SHP77 treated with DMSO at 0.1 percent for 48 hours (cell line): Measurements from ENCODE around the gene PLXNA4.
"Not testable (repeated sequence)": the region's sequence is repeated elsewhere in the genome, so short reads cannot be mapped to it uniquely, and the experiment has no call there.

ENCODE experiments used
- DNase-seq: peaks from one replicate; lab custom pipeline; 2025; lab: John Stamatoyannopoulos, UW

The PLXNA4 gene

DNA sequence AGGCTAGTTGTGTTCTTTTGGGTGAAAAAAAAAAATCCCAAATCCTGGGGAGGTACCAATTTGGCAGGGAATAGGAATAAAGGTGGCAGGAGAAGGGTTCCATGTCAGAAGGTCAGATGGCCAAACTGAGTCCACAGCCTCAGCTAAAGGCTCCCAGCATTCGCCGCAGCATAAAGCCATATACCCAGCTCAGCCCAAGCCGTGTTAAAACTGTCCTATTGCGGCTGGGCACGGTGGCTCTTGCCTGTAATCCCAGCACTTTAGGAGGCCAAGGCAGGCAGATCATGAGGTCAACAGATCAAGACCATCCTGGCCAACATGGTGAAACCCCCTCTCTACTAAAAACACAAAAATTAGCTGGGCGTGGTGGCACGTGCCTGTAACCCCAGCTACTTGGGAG, 410.6 kb downstream of the PLXNA4 start:
- not testable (repeated sequence) for DNase-seq

DNA sequence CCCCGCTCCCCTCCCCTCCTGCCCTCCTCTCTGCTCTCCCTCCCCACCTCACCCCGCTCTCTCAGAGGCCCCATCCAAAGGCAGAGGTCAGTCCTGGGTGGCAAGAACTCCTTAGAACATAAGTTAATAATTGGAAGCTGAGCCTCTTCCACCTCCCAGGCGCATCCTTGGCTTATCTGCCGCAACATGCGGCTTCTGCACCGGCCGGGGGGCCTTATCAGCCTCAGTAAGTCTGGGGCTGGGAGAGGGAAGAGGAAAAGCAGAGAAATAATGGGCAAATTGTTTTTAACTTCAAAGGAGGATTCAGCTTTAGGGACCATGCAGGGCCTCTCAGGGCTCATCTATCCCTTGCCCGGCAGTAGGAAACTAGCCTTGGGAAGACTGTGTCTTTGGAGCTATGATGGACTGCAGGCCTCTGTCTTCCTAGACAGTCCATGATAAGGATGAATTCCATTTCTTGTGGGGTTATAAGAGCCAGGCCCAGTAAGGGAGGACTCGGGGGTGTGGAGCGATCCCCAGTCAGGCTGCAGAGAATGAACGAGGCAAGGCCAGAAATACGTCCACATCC, 411.6 kb downstream of the PLXNA4 start:
- no peak for DNase-seq

DNA sequence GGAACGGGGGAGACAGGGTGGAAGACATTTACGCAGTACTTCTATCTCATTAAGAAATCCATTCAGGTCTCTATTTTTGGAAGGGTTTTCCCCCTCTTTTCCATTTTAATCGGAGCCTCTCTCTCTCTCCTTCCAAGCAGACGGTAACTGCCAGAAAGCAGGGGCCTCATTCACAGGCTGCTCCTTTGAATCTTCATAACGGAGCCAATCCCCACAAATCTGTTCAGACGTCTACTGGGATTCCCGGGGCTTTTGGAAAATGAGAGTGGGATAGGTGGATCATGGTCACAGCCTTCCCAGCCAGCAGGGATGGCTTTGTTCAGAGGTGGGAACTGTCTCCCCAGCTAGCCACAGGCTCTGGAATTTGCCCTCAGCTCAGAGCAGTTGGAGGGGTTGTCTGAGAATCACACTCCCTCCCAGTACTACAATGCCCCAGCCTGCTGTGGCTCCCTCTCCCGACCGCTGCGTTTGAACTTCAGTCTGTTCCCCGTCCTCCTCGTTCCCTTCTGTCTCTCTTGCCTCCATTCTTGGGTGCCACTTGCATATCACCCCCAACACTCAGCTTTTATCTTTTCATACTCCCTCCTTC, 413.6 kb downstream of the PLXNA4 start:
- no peak for DNase-seq

DNA sequence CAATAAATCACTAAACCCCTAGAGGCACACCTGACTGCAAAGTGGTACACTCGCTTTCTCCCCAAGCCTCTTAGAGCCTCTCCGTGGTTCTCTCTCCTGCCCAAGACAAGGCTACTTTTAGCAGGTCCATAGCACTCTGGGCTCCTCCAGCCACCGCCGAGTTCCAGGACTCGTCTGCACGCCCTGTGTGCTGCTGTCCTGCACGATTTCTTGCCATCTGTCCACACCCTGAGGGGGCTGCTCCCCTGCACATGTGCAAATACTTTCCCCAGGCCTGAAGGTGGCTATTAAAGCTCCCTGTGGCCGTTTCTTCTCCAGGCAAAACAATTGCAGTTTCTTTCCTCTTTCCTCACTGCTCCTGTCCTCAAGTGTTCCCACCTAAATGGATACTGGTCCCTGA, 414.3 kb downstream of the PLXNA4 start:
- DNase-seq: no peak

DNA sequence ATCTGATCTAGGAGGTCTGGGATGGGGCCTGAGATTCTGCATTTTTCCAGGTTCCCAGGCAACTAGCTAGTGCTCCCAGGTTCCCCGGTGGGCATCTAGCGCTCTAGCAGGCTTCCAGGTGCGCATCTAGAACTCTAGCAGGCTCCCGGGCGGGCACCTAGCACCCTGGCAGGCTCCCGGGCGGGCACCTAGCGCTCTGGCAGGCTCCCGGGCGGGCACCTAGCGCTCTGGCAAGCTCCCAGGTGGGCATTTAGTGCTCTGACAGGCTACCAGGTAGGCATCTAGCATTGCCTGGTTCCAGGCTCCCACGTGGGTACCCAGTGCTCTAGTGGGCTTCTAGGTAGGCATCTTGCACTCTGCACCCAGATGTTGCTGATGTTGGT, 414.7 kb downstream of the PLXNA4 start:
- DNase-seq: no peak

DNA sequence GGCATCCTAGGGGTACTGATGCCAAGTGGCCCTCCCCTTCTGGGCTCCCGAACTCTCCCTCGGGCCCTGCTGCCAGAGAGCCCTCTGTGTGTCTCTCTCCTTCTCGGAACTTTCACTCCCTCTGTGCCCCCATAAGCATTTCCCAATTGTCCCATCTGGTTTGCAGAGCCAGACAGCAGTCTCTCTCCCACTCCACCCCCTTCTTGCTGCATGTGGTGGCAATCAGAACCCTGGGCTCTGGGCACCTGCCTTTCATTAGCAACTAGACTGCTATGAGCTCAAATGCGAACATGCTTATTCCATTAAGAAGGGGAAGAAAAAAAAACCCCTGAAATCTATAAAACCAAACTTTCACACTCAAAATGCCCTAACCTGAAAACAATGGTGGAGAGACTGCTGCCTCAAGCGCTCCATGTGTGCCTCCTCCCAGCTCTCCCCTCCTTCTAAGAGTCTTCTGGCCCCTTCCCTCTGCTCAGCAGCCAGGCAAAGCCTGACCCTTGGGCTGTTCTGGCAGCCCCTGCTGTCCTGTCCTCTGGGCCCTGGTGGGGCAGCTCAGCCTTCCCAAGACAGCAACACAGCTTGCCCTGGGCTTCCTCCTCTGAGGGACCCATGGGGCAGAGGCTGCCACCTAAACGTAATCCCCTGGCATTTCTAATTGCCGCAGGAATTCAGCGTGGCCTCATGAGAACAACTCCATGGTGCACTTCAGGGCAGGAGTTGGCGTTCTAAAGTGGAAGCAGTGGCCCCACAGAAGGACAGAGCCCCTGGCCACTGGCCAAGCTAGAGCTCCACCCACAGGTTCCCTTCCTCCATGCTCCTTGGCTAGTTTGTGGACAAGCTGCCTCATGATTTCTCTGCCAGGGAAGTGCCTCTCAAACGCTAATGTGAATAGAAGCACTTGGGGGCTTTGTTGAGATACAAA, 415.4 kb downstream of the PLXNA4 start:
- no peak for DNase-seq

DNA sequence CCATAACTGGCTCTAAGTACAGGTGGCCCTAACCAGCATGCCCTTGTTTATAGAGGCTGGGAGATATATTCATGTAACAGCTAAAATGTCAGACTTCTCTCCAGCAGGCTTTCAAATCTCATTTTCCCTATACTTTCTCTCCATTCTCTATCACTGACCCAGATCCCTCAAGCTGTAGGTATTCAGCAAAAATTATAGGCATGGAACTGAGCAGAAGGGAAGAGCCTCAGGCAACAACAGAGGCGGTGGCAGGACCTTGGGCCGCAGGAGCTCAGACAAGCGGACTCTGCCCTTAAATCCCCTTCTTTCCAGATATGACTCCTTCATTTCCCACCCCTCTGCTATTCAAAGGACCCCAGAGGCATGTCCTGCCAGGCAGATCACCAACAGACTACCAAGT, 417.4 kb downstream of the PLXNA4 start:
- DNase-seq: no peak

DNA sequence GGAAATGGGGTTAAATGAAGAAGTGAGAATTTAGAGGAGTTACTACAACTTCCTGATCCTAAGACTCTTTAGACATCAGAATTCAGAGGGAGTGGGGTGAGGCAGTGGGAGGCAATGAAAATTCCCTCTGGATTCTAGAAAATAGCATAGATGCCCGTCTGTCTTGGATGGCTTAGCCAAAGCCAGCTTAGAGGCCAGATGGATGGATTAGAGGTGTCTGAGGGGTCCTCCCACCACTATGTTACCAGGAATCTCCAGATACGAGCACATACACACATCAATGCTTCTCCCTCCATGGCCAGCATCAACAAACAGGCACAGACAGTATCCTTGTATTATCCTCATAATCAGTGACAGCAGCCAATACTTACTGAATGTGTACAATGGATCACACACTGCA, 418.1 kb downstream of the PLXNA4 start:
- no peak for DNase-seq

DNA sequence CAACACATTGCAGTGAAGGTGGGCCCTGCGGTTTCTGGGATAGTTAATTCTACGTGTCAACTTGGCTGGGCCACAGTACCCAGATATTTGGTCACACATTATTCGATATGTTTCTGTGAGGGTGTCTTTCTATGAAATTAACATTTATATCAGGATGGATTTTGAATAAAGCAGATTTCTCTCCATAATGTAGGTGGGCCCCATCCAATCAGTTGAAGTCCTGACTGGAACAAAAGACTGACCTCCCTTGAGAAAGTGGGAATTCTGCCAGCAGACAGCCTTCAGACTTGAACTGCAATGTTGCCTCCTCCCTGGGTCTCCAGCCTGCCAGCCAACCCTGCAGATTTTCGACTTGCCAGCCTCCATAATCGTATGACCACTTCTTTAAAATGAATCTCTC, 420.6 kb downstream of the PLXNA4 start:
- no peak for DNase-seq

DNA sequence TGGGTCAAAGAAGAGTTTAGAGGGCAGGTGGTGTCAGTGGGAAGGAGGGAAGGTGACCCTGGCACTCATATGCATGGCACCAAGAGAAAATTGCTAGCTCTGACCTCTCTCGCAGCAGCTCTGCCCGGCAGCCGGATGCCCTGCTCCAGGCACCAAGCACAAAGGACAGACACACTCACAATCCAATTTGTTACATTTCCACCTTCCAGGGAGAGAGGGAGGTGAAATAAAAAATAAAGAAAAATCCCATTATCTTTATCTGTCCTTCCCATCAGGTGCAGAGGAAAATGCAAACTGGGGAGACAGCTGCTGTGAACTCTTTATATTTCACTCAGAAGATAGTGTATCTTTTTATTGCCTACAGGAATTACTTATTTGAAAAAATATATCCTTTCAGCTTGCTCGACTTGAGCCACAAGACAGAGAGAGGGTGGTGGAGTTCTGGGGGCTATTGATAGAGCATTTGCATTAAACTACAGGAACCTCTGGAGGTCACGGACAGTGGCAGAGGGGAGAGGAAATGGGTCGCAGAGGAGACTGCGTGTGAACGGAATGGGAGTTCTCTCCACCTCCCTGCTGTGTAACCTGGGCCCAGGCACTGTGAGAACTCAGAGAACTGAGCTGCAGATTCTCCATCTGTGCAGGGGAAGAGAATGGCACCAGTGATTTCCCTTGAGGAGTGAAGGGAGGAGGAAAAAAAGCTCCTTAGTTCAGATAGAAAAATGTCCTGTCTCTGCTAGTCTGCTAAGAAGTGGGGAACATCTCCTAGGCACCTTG, 421.4 kb downstream of the PLXNA4 start:
- no peak for DNase-seq

DNA sequence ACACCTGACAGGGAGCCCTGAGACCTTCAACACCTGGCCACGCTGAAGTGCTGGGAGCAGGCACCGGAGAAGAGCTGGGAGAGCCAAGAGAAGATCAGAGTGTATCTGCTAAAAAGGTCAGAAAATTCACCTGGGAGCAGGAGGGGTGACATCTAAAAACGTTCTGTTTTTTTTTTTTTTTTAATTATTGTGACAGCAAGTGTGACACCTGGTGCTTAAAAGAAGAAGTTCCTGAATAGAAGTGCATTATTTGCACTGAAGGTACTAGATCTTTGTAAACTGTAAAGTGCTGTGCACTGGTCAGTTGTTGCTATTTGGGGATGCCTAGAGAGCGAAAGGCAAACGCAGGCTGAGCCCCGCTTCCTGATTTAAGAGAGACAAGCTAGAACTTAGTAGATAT, 422.0 kb downstream of the PLXNA4 start:
- no peak for DNase-seq

DNA sequence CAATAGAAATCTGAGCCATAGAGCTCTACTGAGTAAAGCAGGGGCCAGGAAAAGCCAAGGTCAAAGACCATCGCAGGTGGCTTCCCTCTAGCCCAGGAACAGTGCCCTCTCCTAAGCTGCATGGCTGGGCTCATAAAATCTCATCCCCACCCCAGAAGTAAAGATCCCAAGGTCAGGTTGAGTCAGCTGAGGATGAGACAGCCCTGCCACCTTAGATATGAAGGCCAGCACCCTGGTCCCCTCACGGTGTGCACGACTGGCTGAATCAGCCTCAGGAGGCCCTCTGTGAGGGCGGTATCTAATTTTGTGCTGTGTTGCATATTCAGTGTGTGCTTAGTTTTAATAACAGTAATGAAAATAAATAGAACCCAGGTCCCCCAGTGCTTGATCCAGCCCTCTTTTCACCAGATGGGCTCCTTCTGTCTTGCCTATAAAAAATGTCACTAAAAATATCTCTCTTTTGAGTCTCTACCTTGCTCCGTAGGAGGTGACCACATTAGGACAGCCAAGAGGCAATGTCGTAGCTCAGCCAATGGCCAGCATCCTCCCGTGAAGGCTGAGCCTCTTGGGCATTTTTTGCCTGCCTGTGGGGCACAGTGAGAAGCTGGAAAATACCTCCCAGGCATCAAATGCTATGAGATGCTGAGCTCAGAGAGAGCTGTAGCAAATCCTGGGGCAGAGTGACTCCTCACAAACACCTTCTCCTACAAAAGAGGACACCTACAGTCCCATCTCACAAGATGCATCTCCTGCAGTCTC, 424.0 kb downstream of the PLXNA4 start:
- no peak for DNase-seq

DNA sequence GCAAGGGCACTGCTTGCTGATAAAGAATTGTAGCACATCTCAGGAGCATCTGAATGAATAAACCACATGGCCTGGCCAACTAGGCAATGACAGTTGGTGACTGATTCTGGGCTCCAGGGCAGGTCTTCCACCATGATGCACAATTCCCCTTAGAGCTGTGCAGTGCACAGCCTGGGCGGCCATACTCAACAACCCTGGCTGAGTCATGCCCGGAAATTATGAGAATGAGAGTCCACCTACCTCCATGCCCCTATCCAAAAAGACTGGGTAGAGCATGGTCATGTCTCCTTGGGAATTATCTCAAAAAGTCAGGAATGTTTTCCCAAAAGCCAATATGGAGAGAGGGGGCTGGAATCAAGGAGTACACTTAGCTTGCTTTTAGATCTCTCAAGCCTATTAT, 425.6 kb downstream of the PLXNA4 start:
- no peak for DNase-seq

DNA sequence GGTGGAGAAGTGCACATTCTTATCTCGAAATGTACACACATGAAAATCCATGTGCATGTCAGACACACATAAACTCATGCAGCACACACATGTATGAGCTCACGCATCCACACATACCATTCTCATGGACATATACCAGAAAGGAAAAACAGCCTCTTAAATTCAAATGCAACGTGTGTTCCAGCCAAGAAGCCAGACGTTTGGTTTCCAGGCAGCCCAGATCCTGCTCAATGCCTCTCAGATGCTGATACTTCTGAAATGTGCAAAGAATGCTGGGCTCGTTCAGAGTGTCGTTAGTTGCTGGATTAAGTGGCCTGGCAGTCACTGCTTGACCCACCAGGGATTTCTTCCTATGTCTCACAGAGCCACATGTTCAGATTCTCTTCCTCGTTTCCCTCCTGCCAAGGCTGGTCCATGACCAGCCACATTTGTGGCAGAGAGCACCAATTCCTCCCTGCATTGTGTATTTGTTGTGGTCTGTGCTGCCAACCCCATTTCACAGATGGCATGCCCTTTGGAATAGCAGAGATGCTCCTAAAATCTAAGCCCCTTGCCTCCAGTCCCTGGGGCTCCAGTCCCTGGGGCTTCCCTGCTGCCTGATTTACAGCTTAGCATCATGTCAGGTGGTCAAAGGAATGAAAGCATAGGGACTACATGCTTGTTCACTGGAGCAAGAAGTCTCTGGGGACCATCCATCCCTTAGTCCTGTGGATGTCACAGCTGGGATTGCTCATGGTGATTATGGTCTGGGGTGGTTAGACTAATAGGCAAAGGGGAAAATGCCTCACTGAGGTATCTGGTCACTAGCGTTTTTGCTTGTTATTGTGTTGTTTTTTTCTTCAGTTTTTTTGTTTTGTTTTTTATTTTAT, 426.6 kb downstream of the PLXNA4 start:
- DNase-seq: no peak

DNA sequence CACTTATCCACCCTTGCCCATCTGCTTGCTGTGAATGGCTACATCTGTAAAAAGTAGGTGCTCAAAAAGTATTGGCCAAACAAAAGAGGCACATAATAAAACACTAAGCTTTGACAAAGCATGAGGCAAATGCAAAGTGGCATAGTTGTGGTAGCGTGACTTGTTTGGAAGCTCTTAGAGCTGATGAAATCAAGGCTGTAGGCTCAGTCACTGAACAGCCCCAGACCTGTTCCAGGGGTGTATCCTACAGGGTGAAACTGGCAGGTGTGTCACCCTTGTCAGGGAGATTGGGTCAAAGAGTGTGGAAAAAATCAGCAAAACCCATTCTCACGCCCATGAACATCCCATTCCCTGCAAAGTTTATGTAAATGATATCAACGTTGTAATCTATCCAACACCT, 427.4 kb downstream of the PLXNA4 start:
- no peak for DNase-seq

DNA sequence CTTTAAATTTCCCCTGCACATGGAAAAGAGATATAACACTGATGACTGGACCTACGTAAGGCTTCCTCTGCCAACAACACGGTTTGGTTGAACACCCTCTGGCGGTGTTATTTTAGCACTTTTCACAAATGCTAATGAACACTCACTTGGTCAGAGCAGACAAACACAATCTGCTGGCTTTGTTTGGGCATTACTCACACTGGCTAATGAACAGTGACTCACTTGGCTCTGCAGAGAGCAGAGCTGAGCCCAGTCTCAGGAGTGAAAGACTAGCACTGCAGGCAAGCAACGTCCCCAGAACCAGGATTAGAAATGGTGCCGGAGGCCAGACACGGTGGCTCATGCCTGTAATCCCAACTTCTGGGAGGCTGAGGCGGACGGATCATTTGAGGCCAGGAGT, 430.8 kb downstream of the PLXNA4 start:
- DNase-seq: no peak

DNA sequence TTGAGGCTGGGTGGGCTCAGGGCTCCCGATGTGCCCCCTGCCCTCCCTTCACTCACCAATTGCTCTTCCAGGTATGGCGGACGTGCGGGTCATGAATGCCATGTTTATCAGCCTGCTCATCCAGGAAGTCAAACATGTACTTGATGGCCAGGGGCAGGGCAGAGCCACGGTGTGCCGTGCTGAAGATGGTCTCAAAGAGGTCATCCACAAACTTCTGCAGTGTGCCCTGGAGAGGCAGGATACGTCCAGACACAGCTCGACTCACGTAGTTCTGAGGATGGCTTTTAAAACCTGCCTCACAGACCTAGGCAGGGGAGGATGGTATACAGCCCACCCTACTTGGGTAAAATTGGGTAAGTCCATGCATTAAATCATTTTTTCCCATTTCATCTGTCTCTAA, 431.2 kb downstream of the PLXNA4 start:
- no peak for DNase-seq

DNA sequence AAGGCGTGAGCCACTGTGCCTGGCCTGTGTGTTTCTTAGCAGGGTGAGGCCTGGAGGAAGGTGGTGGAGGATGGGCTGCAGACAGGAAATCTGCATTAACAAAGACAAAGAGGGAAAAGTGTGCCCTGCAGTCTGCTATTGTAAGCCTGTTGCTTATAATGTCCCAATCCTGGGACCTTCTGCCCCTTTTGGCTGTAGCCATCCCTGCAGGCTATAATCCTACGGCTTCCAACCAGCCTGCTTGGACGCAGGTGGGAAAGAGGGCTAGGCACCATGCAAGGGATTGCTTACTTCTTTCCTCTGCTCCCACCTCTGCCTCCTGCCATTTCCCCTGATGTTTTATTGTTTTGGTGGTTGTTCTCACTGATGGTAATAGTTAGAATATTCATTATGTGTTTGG, 434.3 kb downstream of the PLXNA4 start:
- no peak for DNase-seq

DNA sequence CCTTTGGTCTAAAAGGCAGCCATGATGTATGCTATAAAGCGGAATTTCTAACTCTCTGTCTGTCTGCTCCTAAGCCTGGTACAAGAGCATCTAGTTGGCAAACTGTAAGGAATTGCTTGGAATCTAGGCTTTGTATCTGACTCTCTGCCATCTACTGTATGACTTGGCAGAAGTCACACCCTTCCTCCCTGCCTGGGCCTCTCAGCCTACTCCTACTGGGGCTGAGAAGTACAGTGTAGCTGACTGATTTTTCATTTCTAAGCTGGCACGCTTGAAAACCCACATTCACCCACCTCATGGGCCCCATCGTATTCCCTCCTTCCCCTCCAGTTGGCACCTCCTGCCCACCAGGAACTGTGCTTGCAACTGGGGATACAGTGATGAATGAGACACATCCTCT, 435.2 kb downstream of the PLXNA4 start:
- DNase-seq: no peak

DNA sequence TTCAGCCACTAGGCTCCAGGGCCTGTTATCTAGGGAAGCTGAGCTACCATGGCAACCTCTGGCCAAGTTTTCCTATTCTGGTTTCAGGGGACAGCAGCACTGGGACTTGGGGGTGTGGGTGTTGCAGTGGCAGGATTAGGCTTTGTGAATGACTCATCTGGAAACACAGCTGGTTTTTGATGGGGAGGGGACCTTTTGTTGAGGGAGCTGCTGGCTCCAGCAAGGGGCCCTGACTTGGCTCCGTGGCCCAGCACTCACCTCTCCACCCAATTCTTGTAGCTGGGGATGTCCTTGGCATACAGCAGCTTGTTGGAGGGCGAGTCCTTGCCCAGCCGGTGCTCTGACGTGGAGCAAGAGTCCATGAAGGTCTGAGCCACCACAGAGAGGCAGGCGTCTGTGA, 435.9 kb downstream of the PLXNA4 start:
- no peak for DNase-seq

DNA sequence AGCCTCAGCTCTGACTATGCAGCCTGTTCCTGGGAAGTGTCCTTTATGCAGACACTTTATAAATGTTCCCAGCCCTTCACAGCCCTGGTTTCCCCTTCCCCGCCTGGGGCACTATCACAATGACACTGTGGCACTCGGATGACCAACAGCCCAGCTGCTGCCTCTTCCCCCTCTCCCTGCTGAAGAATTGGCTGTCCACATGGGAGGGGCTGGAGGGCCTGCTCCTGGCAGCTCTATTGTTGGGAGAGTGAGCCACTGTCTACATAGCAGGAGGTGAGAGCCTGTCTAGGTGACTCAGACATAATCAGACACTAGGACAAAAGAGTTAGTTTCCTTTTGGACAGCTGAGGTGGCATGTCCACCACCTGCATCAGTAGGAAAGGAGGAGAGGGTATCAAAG, 437.5 kb downstream of the PLXNA4 start:
- DNase-seq: no peak
